Measurements from ENCODE around the gene AHNAK. TPM values are rescaled to one million over a fixed set of nuclear protein-coding genes. Genes with fewer than 3 reads are reported as not detected.

The AHNAK gene
- total RNA-seq, 1 donor from 2014 or later = 226 TPM

- TF ChIP-seq, protein P1, sequence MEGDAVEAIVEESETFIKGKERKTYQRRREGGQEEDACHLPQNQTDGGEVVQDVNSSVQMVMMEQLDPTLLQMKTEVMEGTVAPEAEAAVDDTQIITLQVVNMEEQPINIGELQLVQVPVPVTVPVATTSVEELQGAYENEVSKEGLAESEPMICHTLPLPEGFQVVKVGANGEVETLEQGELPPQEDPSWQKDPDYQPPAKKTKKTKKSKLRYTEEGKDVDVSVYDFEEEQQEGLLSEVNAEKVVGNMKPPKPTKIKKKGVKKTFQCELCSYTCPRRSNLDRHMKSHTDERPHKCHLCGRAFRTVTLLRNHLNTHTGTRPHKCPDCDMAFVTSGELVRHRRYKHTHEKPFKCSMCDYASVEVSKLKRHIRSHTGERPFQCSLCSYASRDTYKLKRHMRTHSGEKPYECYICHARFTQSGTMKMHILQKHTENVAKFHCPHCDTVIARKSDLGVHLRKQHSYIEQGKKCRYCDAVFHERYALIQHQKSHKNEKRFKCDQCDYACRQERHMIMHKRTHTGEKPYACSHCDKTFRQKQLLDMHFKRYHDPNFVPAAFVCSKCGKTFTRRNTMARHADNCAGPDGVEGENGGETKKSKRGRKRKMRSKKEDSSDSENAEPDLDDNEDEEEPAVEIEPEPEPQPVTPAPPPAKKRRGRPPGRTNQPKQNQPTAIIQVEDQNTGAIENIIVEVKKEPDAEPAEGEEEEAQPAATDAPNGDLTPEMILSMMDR (IDR thresholded peaks at IDR 0.05; ENCODE audit: insufficient read depth, low read length, poor library complexity, severe bottlenecking) = no peak
- H3K4me3 ChIP-seq (ENCODE audit: low read depth, low read length) = no peak overlapping the region
- DNase-seq (ENCODE audit: low read depth) = no peak
- H3K36me3 ChIP-seq (ENCODE audit: control insufficient read depth, insufficient read depth, low read length) = no peaks in the 10 kb centered on the region
- no peaks in the 10 kb centered on the region for H3K27me3 ChIP-seq (ENCODE audit: control insufficient read depth, insufficient read depth, low read length)
Observed at GRCh38 chr11:62512961-62513360, 33.6 kb downstream of the AHNAK start.

- no peak overlapping the region for H3K4me3 ChIP-seq (ENCODE audit: low read depth, low read length)
- peak; percentile 70 for DNase-seq (ENCODE audit: low read depth)
- TF ChIP-seq, protein P1 (IDR thresholded peaks at IDR 0.05; ENCODE audit: insufficient read depth, low read length, poor library complexity, severe bottlenecking) = peak; percentile 76
- no peaks in the 10 kb centered on the region for H3K27me3 ChIP-seq (ENCODE audit: control insufficient read depth, insufficient read depth, low read length)
- no peaks in the 10 kb centered on the region for H3K36me3 ChIP-seq (ENCODE audit: control insufficient read depth, insufficient read depth, low read length)
Observed at GRCh38 chr11:62508336-62509058, 38.1 kb downstream of the AHNAK start.

DNA sequence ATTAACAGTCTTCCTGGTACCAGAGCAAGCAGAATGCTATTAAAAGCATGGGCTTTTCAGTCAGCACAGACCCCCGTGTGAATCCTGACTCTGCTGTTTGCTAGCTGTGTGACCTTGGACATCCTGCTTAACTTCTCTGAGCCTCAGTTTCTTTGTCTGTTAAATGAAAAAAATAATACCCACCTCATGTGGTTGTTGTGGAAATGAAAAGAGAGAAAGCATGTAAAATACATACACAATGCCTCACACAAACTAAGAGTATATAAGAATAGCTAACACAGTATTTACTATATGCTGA lies 39.5 kb downstream of the AHNAK start:
- Histone ChIP-seq H3K4me3 (ENCODE audit: low read depth, low read length) (no peak overlapping the region), H3K27me3 (ENCODE audit: control insufficient read depth, insufficient read depth, low read length) (no peaks in the 10 kb centered on the region), H3K36me3 (ENCODE audit: control insufficient read depth, insufficient read depth, low read length) (no peaks in the 10 kb centered on the region)
- no peak for DNase-seq (ENCODE audit: low read depth)
- TF ChIP-seq, protein P1 (IDR thresholded peaks at IDR 0.05; ENCODE audit: insufficient read depth, low read length, poor library complexity, severe bottlenecking) = no peak

- no peak overlapping the region for H3K4me3 ChIP-seq (ENCODE audit: low read depth, low read length)
- DNase-seq (ENCODE audit: low read depth) = no peak
- H3K36me3 ChIP-seq (ENCODE audit: control insufficient read depth, insufficient read depth, low read length) = no peaks in the 10 kb centered on the region
- H3K27me3 ChIP-seq (ENCODE audit: control insufficient read depth, insufficient read depth, low read length) = no peaks in the 10 kb centered on the region
- TF ChIP-seq, protein P1 (IDR thresholded peaks at IDR 0.05; ENCODE audit: insufficient read depth, low read length, poor library complexity, severe bottlenecking) = no peak
Observed at GRCh38 chr11:62506413-62507124, 40.0 kb downstream of the AHNAK start.

DNA sequence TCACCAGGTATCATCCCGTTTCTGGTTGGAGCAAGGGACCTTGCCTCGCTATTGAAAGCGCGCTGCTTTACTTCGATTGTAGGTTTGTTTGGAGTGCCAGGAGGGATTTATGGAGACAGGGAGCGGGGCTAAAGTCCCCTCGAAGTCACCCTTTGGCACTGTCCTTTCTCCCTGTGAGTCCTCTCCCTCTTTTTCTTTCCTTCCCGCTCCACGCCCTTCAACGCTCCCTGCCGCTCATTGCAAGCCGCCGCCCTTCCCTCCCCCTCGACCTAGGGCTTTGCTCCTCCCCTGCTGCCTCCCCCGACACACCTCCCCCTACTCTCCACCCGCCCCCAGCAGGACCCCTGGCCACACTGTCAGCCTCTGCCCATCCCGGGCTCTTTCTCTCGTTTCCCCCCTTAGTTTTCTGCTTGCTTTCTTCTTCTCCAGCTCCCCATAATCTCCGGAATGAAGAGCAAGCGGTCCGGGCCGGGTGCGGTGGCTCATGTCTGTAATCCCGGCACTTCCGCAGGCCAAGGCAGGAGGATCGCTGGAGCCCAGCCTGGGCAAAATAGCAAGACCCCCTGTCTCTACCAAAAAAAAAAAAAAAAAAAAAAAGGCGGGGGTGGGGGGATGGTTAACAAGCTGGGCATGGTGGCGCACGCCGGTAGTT lies 41.0 kb downstream of the AHNAK start:
- Histone ChIP-seq H3K36me3 (ENCODE audit: control insufficient read depth, insufficient read depth, low read length) (no peaks in the 10 kb centered on the region), H3K4me3 (ENCODE audit: low read depth, low read length) (no peak overlapping the region), H3K27me3 (ENCODE audit: control insufficient read depth, insufficient read depth, low read length) (no peaks in the 10 kb centered on the region)
- DNase-seq (ENCODE audit: low read depth) = no peak
- TF ChIP-seq, protein P1 (IDR thresholded peaks at IDR 0.05; ENCODE audit: insufficient read depth, low read length, poor library complexity, severe bottlenecking) = no peak

Data from kidney epithelial cell (primary cell).